ENCODE results near the gene ALDH1A3. TPM values are rescaled to one million over a fixed set of nuclear protein-coding genes. Genes with fewer than 3 reads are reported as not detected.
A peak's percentile ranks its signal among the peaks of the same experiment; 100 is the strongest.

ALDH1A3 gene
- total and polyA plus RNA-seq, 2 of the 4 experiments (the other 2 are of a cell fraction) = 3.1 to 5.0 TPM

GRCh38 chr15:100835636-100836035 is 44.0 kb upstream of the ALDH1A3 start:
- Histone ChIP-seq H3K14ac (replicated peaks; ENCODE audit: low read depth, low read length) (no peak overlapping the region), H2BK120ac (ENCODE audit: low read depth, low read length) (no peak overlapping the region), H4K91ac (ENCODE audit: insufficient read depth, low read depth, low read length) (no peak overlapping the region), H3K9me1 (ENCODE audit: insufficient read depth, low read length) (no peaks in the 10 kb centered on the region), H4K8ac (ENCODE audit: low read depth in 2 of 2, low read length in 2 of 2) (no peak overlapping the region), H2BK5ac (ENCODE audit: low read depth, low read length, poor library complexity, severe bottlenecking) (no peak overlapping the region), H3K4me2 (ENCODE audit: low read depth, low read length) (no peak overlapping the region), H2BK15ac (ENCODE audit: low read depth, low read length) (no peak overlapping the region), H3K9me3 (ENCODE audit: control insufficient read depth, insufficient read depth, low read length) (no peaks in the 10 kb centered on the region), H3K27ac (ENCODE audit: insufficient read depth, low read length) (no peak overlapping the region), H2AK9ac (replicated peaks; ENCODE audit: low read depth, low read length, poor library complexity) (no peak overlapping the region), H4K5ac (ENCODE audit: low read depth, low read length) (no peak overlapping the region), H2BK20ac (ENCODE audit: low read depth, low read length) (no peak overlapping the region), H3K9ac (ENCODE audit: low read depth, low read length) (no peak overlapping the region), H3K18ac (ENCODE audit: low read depth, low read length) (no peak overlapping the region), H3K4ac (ENCODE audit: low read depth, low read length) (no peak overlapping the region), H3K23ac (ENCODE audit: low read depth, low read length) (no peak overlapping the region), H3K36me3 (ENCODE audit: control insufficient read depth, insufficient read depth, low read length) (no peaks in the 10 kb centered on the region), H3K56ac (ENCODE audit: extremely low read depth, insufficient read depth, low read length) (no peak overlapping the region), H3K27me3 (ENCODE audit: control insufficient read depth, insufficient read depth, low read length) (no peaks in the 10 kb centered on the region), H2AK5ac (ENCODE audit: low read depth, low read length) (no peak overlapping the region), H2AFZ (replicated peaks; ENCODE audit: low read length, poor library complexity) (no peak overlapping the region), H4K20me1 (ENCODE audit: insufficient read depth, low read length) (no peaks in the 10 kb centered on the region), H3K4me3 (ENCODE audit: insufficient read depth, low read depth, low read length) (no peak overlapping the region), H3K4me1 (ENCODE audit: control insufficient read depth, insufficient read depth, low read length) (0 out of 2 replicates have a peak, but pooled peaks cover 2% of the 10 kb centered on the region), H3K79me1 (ENCODE audit: low read depth in 1 of 2, low read length in 2 of 2) (no peaks in the 10 kb centered on the region)
- dilution Hi-C loops (cut with HindIII; ENCODE audit: low sequenced_read_pairs, unreplicated experiment) = no loop called here
- intact Hi-C loops (cut with micrococcal nuclease) = no loop called here
- DNase-seq (peak; percentile 48), ATAC-seq (ENCODE audit: low read depth) (no peak)
- no CpG with 5 or more reads among the region's 5 CpGs for WGBS, 2 experiments (ENCODE audit: extremely low coverage in 2 of 2, insufficient read length in 1 of 2)
- ChIA-PET CTCF (interaction anchor here (0.8 kb wide), 1 partner anchor 164 kb away, joined by 4 read pairs; no protein-coding TSS in a partner anchor), POLR2A (ENCODE audit: unreplicated experiment) (no interaction called here)
- TF ChIP-seq POLR2A (IDR thresholded peaks at IDR 0.05; ENCODE audit: low read depth, low read length) (no peak), FOS (IDR thresholded peaks at IDR 0.05; ENCODE audit: low read depth, low read length) (no peak), RCOR1 (IDR thresholded peaks at IDR 0.05; ENCODE audit: insufficient replicate concordance, low read length) (no peak), USF2 (IDR thresholded peaks at IDR 0.05; ENCODE audit: low read depth, low read length) (no peak), CTCF (conservative IDR thresholded peaks at IDR 0.05; ENCODE audit: low read depth, low read length) (no peak)
- in situ Hi-C loops (cut with MboI; ENCODE audit: low sequenced_read_pairs) = no loop called here
- BruUV-seq (replicated peaks) = no TSS peak

Measured in IMR-90 (cell line).